HUES6 (cell line): ENCODE results near the gene GAL3ST3.

Experiments
- H3K27ac ChIP-seq: 2 replicates; pipeline ENCODE4 v1.7.0; 2013; ENCODE audit warnings: low read depth, mild to moderate bottlenecking, low read length, inconsistent platforms
- H3K27me3 ChIP-seq: 2 replicates; pipeline ENCODE4 v1.6.1; 2013; ENCODE audit warnings: low read length; ENCODE audit not compliant: control insufficient read depth, insufficient read depth
- H3K36me3 ChIP-seq: 2 replicates; pipeline ENCODE4 v1.6.1; 2013; ENCODE audit warnings: low read length; ENCODE audit not compliant: control insufficient read depth, insufficient read depth
- H3K4me1 ChIP-seq: 2 replicates; pipeline ENCODE4 v1.6.1; 2013; ENCODE audit warnings: low read length; ENCODE audit not compliant: control insufficient read depth, insufficient read depth
- H3K4me3 ChIP-seq: 2 replicates; pipeline ENCODE4 v1.5.1; 2013; ENCODE audit warnings: low read depth, low read length
- H3K9ac ChIP-seq: one replicate; pipeline ENCODE4 v1.6.1; 2013; ENCODE audit warnings: mild to moderate bottlenecking, low read length
- H3K9me3 ChIP-seq: 2 replicates; pipeline ENCODE4 v1.6.1; 2013; ENCODE audit warnings: low read depth, low read length; ENCODE audit not compliant: control insufficient read depth, insufficient read depth

GAL3ST3 gene

GRCh38 chr11:66002648-66003225 is 46.2 kb downstream of the GAL3ST3 start:
- H3K4me1 ChIP-seq: peaks cover 14% of the 10 kb centered on the region
- no peaks in the 10 kb centered on the region for H3K27me3 ChIP-seq
- peak overlapping the region; percentile 84; the same call in 1 of the 2 replicates for H3K27ac ChIP-seq
- H3K36me3 ChIP-seq: peaks cover 45% of the 10 kb centered on the region
- H3K4me3 ChIP-seq: peak overlapping the region; percentile 84
- no peaks in the 10 kb centered on the region for H3K9me3 ChIP-seq
- peak overlapping the region; percentile 77 for H3K9ac ChIP-seq

GRCh38 chr11:66001942-66002647 is 46.9 kb downstream of the GAL3ST3 start, which contains the start of the genes BANF1 and EIF1AD:
Gene BANF1, plus strand, starts transcription at chr11:66002503. Its CDS starts 748 bp downstream, at chr11:66003251.
Gene EIF1AD, minus strand, starts transcription at chr11:66002157. Its CDS starts 1,768 bp downstream, at chr11:66000389.
- no peaks in the 10 kb centered on the region for H3K9me3 ChIP-seq
- no peaks in the 10 kb centered on the region for H3K27me3 ChIP-seq
- peaks cover 8% of the 10 kb centered on the region for H3K4me1 ChIP-seq
- H3K4me3 ChIP-seq: peak within 1 kb of the TSS; percentile 84
- peak within 1 kb of the TSS; percentile 77 for H3K9ac ChIP-seq
- H3K27ac ChIP-seq: peak within 1 kb of the TSS; percentile 84; the same call in 1 of the 2 replicates
- H3K36me3 ChIP-seq: peaks cover 52% of the 10 kb centered on the region

- no peak overlapping the region for H3K4me3 ChIP-seq
- H3K27ac ChIP-seq: no peak overlapping the region
- no peak overlapping the region for H3K9ac ChIP-seq
- peaks cover 35% of the 10 kb centered on the region for H3K36me3 ChIP-seq
- H3K27me3 ChIP-seq: no peaks in the 10 kb centered on the region
- H3K4me1 ChIP-seq: no peaks in the 10 kb centered on the region
- H3K9me3 ChIP-seq: no peaks in the 10 kb centered on the region
Observed at GRCh38 chr11:65997286-65997685, 51.7 kb downstream of the GAL3ST3 start.

GRCh38 chr11:65992056-65992455 is 56.9 kb downstream of the GAL3ST3 start:
- no peaks in the 10 kb centered on the region for H3K4me1 ChIP-seq

More at GRCh38 chr11:65992056-65992455, 56.9 kb downstream of the GAL3ST3 start:
- H3K9me3 ChIP-seq: no peaks in the 10 kb centered on the region
- no peak overlapping the region for H3K27ac ChIP-seq
- H3K4me3 ChIP-seq: no peak overlapping the region
- H3K36me3 ChIP-seq: peaks cover 4% of the 10 kb centered on the region; the same call in 1 of the 2 replicates
- H3K27me3 ChIP-seq: no peaks in the 10 kb centered on the region
- no peak overlapping the region for H3K9ac ChIP-seq
